H1 (cell line): ENCODE results near the gene TP63. TPM values are rescaled to one million over a fixed set of nuclear protein-coding genes. Genes with fewer than 3 reads are reported as not detected.

Experiments used
- EZH2 ChIP-seq: fragments of 200-600 bp; sonication (generic); IDR thresholded peaks from 2 replicates; pipeline ENCODE4 v1.7.1; 2012; ENCODE audit warnings: low read depth, mild to moderate bottlenecking, moderate library complexity, low read length, inconsistent platforms; ENCODE audit not compliant: severe bottlenecking
- SP1 ChIP-seq: IDR thresholded peaks from 2 replicates; pipeline ENCODE4 v1.6.1; 2011; ENCODE audit warnings: low read depth, low read length
- YY1 ChIP-seq: IDR thresholded peaks from 2 replicates; pipeline ENCODE4 v1.6.1; 2011; ENCODE audit warnings: low read depth, mild to moderate bottlenecking, low read length
- polyA plus RNA-seq, 7 experiments: library from polyadenylated mRNA; depleted of rRNA in 3 of 7; stranded (reverse) in 5 of 7; unstranded in 2 of 7; fragments of >200 nt in 5 of 7; fragments of 200-250 nt in 2 of 7; gene quantifications; 1 replicate in 5 of 7; 2 replicates in 1 of 7; 4 replicates in 1 of 7; pipeline versions ENCODE4 v1.2.1 to v1.2.3, GENCODE V29; 2011 to 2013; ENCODE audit warnings: missing spikeins in 2 of 7, mixed read lengths in 2 of 7
- total RNA-seq: library from RNA; stranded (reverse); fragmentation: NEBNext Ultra II Directional; extraction: Animal tissue kit (Norgen Biotek cat#: 25700); gene quantifications from 2 replicates; pipeline ENCODE4 v1.2.1, GENCODE V29; 2021
- TF ChIP-seq, protein P1 (sequence below), 3 experiments: IDR thresholded peaks; 1 replicate in 2 of 3; 2 replicates in 1 of 3; pipeline versions ENCODE4 v1.5.1 to v1.6.1; 2011; ENCODE audit warnings: low read length in 3 of 3, mild to moderate bottlenecking in 3 of 3, inconsistent platforms in 2 of 3, low read depth in 1 of 3, moderate library complexity in 1 of 3; ENCODE audit not compliant: insufficient read depth in 1 of 3; ENCODE audit errors: control extremely low read depth in 1 of 3

The TP63 gene
- total and polyA plus RNA-seq, 2 of the 8 experiments (the other 6 are each of a cell fraction or from before 2014, with no cell fraction given), result not detected

DNA sequence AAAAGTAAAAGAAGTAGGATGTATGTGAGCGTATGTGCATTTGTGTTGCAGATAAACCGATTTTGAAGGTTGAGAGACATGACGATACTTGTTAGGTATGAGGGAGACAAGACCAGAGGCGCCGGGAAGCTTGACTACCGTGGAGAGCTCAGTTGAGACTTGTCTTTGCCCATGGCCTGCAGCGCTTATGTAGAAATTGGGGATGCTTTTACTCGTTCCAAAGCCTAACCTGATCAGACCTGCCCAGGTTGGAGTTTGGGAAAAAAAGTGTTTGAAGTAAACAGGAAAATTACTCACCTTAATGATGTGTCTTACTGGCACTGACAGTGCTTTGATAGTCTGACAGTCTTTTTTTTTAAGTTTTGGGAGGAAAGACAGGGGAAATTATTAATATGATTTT lies 202.8 kb downstream of the TP63 start (continued):
- TF ChIP-seq, protein P1, sequence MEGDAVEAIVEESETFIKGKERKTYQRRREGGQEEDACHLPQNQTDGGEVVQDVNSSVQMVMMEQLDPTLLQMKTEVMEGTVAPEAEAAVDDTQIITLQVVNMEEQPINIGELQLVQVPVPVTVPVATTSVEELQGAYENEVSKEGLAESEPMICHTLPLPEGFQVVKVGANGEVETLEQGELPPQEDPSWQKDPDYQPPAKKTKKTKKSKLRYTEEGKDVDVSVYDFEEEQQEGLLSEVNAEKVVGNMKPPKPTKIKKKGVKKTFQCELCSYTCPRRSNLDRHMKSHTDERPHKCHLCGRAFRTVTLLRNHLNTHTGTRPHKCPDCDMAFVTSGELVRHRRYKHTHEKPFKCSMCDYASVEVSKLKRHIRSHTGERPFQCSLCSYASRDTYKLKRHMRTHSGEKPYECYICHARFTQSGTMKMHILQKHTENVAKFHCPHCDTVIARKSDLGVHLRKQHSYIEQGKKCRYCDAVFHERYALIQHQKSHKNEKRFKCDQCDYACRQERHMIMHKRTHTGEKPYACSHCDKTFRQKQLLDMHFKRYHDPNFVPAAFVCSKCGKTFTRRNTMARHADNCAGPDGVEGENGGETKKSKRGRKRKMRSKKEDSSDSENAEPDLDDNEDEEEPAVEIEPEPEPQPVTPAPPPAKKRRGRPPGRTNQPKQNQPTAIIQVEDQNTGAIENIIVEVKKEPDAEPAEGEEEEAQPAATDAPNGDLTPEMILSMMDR (IDR thresholded peaks at IDR 0.05; ENCODE audit: control extremely low read depth in 1 of 3, insufficient read depth in 1 of 3, low read depth in 1 of 3, low read length in 3 of 3), result no peak
- TF ChIP-seq SP1, result no peak
- no peak for TF ChIP-seq EZH2
- no peak for TF ChIP-seq YY1
- TF ChIP-seq, all 59 proteins: peak for 0
